Fibroblast of mammary gland (primary cell): Measurements from ENCODE around the gene AMH.

ENCODE experiments used
- DNase-seq: peaks from one replicate; pipeline ENCODE4 v3.0.0-alpha.2; 2010; ENCODE audit warnings: low read depth
- H3K4me3 ChIP-seq: 2 replicates; pipeline ENCODE4 v1.5.1; 2011; ENCODE audit warnings: low read depth, mild to moderate bottlenecking, low read length, moderate library complexity; ENCODE audit not compliant: control insufficient read depth
- TF ChIP-seq, protein P1 (sequence below): conservative IDR thresholded peaks from 2 replicates; pipeline ENCODE4 v1.5.1; 2011; ENCODE audit warnings: low read depth, low read length, inconsistent platforms; ENCODE audit not compliant: control insufficient read depth, insufficient read depth

Gene AMH

DNA sequence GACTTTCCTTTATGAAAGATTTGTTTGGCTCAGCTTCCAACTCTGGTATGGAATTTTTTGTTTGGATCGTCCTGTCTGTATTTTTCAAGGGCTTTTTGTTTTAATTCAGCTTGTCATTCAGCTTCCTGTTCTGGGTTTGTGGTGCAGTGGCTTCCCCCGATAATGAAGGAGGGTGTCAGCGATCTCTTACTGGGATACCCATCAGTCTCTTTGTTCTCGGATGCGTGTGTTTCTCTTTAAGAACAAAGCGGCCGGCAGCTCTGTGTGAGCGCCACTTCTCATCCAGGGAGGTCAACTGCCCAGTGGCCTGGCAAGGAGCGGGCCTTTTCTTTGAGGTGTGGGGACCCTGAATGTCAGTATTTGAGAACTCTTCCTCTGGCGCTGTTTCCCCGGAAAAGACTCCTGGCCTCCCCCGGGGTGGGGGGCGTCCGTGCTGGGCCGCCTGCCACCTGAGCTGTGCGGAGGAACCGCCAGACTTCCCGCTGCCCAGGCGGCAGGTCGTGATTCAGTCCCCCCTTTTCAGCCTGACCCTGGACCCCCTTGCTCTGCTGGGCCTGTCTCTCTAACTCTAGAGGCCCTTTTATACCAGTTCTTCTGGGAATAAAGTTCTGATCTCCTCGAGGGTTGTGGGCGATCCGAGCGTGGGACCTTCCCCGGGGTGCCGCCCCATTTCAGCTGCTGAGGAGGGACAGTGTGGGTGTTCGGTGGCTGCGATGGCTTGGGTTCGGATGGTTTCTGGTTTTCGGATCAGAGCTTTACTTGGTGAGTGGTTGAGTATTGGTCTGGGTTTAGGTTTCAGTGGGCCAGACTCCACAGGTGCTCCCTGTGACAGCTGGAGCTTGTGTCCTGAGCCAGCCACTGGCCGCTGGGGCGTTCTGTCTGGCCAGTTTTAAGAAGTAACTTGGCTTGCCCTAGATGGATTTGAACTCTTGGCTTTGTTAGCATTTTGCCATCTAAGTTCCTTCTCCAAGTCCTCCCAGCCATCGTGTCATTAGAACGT, 9.1 kb upstream of the AMH start:
- TF ChIP-seq, protein P1, sequence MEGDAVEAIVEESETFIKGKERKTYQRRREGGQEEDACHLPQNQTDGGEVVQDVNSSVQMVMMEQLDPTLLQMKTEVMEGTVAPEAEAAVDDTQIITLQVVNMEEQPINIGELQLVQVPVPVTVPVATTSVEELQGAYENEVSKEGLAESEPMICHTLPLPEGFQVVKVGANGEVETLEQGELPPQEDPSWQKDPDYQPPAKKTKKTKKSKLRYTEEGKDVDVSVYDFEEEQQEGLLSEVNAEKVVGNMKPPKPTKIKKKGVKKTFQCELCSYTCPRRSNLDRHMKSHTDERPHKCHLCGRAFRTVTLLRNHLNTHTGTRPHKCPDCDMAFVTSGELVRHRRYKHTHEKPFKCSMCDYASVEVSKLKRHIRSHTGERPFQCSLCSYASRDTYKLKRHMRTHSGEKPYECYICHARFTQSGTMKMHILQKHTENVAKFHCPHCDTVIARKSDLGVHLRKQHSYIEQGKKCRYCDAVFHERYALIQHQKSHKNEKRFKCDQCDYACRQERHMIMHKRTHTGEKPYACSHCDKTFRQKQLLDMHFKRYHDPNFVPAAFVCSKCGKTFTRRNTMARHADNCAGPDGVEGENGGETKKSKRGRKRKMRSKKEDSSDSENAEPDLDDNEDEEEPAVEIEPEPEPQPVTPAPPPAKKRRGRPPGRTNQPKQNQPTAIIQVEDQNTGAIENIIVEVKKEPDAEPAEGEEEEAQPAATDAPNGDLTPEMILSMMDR = no peak
- peak; percentile 44 for DNase-seq
- peak overlapping the region; percentile 45 for H3K4me3 ChIP-seq

DNA sequence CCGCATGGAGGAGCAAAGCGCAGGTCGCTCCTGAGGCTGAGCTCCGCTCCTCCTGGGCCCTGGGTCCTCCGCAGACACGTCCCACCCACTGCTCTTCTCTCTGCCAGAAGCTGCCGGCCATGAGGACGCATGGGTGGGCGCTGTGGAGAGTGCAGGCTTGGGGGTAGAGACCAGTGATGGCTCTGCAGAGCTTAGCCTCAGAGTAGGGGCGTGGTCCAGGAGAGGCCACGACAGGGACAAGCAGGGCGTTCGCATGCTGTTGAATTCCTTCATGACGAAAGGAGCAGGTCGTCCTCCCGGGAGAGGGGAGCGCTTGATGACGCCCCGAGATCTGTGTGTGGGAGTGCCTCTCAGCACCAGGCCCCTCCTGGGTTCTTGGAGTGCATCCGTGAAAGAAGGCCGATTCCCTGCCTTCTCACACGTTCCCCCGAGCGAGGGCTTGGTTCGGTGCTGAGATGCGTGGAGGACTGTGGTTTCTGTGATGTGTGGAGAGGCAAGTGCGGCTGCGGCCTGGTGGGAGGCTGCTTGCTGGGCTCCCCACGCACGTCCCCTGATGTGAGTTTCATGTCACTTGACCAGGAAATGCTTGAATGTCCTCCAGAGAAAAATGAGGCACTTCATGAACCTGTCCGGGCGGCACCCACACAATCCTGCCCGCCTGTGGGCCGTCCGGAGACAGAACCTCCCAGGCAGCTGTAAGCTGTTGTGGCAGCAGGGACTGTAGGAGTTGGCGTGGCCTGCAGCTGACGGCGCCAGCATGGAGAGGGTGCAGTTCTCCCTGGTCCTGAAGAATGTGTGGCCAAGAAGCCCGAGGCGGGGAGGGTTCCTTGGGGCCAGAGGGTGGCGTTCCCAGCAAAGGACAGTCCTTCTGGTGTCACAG, 8.0 kb upstream of the AMH start:
- DNase-seq = no peak
- TF ChIP-seq, protein P1 = no peak
- H3K4me3 ChIP-seq = peak overlapping the region; percentile 45

DNA sequence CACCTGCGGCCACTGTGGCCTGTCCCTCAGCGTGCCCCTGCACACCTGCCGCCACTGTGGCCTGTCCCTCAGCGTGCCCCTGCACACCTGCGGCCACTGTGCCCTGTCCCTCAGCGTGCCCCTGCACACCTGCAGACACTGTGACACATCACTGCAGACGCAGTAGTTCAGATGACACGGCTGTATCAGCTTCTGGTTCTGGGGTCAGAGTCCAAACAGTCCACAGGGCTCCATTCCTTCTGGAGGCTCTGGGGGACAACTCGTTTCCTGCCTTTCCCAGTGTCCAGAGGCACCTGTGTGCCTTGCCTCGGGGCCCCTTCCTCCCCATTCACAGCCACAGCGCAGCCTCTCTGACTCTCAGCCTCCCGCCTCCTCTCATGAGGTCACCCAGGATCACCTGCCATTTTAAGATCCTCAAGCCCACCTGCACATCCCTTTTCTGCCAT, 7.0 kb upstream of the AMH start:
- TF ChIP-seq, protein P1 = no peak
- H3K4me3 ChIP-seq = no peak overlapping the region

DNA sequence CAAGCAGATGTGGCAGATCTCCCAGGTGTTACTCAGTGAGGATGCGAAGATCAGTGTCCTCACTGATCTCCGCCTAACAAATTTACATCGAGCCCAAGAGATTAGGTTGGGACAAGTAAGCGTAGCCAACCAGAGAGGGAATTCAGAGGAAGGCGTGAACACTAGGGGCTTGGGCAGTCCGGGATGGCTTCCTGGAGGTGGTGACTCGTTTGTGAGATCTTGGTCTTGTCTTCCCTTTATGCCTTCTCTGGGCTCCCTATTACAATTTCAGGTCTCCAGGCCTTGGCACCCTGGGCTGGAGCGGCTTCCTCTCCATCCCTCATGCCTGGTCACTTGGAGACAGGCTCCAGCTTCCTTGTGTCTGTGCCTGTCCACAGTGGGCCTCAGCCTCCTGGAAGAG, 6.3 kb upstream of the AMH start:
- DNase-seq = no peak
- TF ChIP-seq, protein P1 = no peak
- H3K4me3 ChIP-seq = no peak overlapping the region

More for the DNA sequence above, 7.0 kb upstream of the AMH start:
- no peak for DNase-seq

DNA sequence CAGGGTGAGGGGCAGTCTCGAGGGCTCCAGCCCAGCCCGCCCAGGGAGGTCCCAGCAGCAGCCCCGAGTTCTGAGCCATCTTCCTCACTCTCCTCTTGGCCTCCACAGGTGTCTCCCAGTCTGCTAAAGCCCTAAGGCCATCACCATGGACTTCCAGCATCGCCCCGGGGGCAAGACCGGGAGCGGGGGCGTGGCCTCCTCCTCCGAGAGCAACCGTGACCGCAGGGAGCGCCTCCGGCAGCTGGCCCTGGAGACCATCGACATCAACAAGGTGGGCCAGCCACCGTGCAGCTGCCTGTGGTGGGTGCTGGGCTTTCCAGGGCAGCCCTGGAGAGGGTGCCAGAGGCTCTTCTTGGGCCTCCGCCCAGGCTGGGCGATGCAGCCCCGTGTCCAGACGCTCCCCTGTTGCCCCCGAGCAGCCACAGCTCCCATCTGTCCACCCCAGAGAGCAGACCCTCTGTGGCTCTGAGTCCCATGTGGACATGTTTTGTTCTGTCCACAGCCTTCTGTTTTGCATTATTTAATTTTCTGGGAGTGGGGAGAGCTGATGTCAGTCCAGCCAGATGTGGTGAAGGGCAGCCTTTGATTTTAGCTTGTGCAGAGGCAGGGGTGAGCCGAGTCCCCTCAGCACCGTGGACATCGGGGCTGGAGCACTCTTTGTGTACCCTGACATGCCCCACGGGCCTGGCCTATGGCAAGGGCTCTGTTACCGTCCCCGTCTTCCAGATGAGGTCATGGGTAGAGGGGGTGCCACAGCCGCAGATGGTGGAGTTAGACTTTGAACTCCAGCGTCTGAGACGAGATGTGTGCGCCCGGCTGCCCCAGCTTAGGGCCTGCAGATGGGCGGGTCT, 5.6 kb upstream of the AMH start:
- TF ChIP-seq, protein P1 = no peak
- H3K4me3 ChIP-seq = no peak overlapping the region
- DNase-seq = no peak

DNA sequence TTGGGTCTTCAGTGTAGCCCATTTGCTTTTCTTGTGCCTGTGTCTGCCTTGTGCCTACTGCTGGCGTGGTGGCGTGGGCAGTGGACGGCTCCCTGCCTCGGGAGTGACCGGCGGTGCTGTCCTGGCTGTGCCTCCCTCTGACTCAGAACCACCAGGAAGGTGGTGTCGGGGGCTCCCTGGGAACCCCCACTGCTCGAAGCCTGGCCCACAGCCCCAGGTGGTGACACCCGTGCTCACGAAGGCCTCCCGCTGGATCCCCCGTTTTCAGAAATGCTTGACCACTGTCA, 5.1 kb upstream of the AMH start:
- TF ChIP-seq, protein P1 = no peak
- no peak for DNase-seq
- H3K4me3 ChIP-seq = no peak overlapping the region
